ENCODE measurements around the gene DNAAF5.

GRCh38 chr7:815284-816216 is 89.1 kb downstream of the DNAAF5 start:
- no peak for TF ChIP-seq EP300 (IDR thresholded peaks at IDR 0.05)
- no peak for TF ChIP-seq CTCF (IDR thresholded peaks at IDR 0.05)
- TF ChIP-seq POLR2AphosphoS5 (IDR thresholded peaks at IDR 0.05): no peak

All from suprapubic skin (tissue), 4 donors.